GM19463 (cell line): ENCODE data around the gene ENOSF1.
"Not testable (repeated sequence)": the region's sequence is repeated elsewhere in the genome, so short reads cannot be mapped to it uniquely, and the experiment has no call there.

ENCODE experiments used
- ATAC-seq: cut with Tn5 transposase; IDR thresholded peaks from one replicate; pipeline ENCODE4 v1.9.1; 2021; ENCODE audit warnings: mild to moderate bottlenecking, moderate library complexity; ENCODE audit not compliant: unreplicated experiment

ENOSF1 gene

DNA sequence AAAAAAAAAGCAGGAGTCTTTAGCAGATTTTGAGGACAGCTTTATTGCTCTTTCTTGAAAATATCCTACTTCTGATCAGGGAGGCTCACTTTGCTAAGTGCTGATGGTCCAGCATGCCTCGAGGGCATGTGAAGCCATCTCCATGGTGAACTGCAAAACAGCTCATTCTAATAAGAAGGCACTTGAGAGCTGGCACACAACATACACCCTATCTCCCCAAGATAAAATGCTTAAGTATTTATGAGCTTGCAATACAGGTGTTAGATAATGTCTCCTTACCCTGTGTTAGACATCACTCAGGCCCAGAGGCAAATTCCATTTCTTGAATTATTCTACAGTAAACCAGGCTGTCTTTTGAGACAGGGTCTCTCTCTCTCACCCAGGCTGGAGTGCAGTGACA lies 2.7 kb downstream of the ENOSF1 start:
- no peak for ATAC-seq

DNA sequence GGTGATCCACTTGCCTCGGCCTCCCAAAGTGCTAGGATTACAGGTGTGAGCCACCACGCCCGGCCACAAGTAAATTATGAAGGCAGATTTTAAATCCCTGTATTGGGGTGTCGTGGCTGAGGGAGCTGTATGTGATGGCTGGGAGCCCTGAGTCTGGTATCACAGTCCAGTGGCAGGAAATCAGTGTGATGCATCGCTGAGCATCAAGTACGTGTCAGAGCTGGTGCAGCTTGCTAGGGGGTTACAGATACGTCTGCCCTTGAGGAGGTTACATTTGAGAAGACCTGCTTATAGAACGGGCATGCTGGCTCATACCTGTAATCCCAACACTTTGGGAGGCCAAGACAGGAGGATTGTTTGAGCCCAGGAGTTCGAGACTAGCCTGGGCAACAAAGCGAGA lies 4.3 kb downstream of the ENOSF1 start:
- no peak for ATAC-seq

DNA sequence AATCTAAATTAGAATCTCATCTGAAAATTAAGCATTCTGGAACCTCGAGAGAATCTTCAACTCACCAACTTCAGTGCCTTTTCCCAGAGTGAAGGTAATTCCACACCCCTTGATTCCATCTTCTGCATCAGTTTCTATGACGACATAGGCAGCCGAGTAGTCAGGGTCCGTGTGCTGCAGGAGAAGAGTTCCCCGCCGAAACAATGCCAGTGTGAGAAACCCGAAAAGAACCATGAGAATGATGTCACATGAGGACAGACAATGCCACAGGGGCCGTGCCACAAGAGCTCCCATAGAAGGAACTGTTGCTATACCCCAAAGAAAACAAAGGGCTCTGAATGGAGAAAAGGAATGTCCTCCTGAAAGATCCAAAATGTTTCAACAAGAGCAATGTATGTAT lies 6.0 kb downstream of the ENOSF1 start:
- no peak for ATAC-seq

DNA sequence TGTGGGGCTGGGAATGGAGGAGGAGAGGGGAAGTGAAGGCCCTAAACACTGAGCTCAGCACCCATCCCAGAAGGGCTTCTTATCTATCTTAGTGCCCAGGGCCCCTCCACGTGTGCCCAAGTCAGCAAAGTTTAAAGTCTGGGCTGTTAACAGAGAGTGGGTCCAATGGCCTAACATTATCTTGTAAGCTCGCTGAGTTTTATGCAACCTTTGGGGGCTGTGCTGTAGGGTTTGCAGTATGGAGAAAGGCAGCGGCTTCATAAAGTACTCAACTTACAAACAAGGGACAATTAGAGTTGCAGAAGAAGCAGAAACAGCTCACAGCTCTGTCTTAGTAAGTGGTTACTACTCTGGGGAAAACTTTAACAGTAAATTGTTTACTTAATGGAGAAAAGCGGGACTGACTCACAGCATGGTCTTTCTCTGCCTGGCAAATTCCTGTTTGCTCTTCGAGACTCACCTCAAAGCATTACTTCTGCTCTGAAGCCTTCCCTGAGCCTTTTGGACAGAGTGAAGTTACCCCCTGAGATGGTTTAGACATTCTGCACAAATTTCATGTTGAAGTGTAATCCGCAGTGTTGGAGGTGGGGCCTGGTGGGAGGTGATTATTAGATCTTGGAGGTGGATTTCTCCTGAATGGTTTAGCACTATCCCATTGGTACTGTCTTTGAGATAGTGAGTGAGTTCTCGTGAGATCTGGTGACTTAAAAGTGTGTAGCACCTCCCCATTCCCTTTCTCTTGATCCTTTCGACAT lies 9.0 kb downstream of the ENOSF1 start:
- ATAC-seq, result no peak

DNA sequence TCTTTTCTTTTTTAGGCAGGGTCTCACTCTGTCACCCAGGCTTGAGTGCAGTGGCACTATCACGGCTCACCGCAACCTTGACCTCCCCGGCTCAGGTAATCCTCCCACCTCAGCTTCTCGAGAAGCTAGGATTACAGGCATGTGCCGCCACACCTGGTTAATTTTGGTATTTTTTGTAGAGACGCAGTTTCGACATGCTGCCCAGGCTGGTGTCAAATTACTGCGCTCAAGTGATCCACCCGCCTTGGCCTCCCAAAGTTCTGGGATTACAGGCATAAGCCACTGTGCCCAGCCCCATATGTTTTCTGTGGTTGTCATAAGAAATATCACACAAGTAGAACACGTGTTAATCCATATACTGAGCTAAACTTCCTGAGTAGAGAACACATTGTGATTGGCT lies 14.6 kb downstream of the ENOSF1 start:
- no peak for ATAC-seq

DNA sequence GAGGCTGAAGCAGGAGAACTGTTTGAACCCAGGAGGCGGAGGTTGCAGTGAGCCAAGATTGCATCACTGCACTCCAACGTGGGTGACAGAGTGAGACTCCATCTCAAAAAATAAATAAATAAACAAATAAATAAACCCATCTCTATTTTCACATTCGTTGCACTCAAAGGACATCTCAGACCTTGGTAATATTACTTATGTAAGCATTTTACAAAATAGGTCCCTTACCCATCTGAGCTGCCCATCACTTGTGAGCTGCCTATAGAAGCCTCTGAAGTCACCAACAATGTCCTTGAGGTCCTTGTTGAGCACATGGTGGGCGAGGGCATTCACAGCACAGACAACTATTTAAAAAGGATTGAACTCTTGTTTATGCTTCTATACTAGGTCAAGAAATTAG lies 15.4 kb downstream of the ENOSF1 start:
- ATAC-seq, result no peak

DNA sequence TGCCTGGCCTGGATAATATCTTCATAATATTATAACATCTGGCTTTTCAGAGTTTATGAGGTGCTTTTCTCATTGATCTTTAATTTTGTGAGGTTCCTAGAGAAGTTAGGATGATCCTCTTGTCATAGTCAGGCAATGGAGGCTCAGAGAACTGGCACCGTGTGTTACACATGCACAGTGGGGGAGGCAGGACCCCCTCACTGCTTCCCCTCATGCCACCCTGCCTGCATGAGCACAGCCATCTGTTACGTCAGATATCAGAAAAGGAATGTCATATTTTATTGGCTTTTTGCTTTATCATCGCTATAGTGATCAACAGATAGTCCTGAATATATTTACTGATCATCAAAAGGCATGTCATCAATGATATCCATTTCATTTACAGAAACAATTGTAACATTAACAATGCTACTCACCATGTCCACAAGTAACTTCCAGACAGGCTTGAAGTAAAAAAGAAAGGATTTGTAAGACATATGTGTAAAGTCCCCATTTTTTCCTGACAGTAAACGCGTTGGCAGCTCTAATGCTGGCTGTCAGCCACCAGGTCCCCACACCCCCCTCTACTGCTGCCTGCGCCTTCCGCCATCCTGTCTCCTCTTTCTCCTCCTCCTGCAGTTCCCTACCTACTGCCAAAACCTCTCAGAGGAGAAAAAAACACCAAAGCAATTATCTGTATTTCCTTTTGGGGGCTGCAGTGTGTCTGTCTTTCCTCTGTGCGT lies 18.8 kb downstream of the ENOSF1 start:
- no peak for ATAC-seq

DNA sequence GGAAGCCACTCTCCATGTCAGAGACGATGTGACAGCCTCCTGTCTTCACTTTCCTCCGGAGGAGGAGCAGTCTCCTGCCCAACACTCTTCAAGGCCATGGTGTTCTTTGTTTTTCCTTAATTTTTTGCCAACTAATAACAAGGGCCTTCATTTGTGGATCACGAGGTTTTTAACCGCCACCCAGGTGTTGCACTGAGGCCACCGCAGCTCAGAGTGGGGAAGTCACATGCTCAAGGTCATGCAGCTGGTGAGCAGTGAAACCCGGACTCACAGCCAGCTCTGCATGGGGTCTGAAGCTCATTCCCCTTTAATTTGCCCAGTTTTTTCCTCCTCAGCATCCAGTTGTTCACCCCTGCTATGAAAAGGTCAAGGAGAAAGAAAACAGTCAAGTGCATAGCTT lies 19.6 kb downstream of the ENOSF1 start:
- no peak for ATAC-seq

DNA sequence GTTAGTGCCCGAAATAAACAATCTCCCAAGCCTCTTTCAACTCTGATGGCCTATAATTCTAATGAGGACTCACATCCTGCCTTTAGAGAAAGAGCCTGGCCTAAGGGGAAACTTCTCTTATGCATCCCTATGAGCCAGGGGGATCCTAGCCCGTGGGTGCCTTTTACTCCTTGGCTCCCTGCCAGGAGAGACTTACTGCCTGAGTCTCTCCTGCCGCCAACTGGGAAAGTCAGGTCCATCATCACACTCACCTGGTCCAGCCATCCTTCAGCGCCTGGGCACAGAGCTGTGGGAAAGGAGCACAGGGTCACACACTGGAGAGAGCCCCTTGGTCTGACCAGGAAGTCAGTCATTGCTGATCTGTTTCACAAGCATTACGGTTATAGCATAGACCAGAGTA lies 24.1 kb downstream of the ENOSF1 start:
- ATAC-seq, result no peak

DNA sequence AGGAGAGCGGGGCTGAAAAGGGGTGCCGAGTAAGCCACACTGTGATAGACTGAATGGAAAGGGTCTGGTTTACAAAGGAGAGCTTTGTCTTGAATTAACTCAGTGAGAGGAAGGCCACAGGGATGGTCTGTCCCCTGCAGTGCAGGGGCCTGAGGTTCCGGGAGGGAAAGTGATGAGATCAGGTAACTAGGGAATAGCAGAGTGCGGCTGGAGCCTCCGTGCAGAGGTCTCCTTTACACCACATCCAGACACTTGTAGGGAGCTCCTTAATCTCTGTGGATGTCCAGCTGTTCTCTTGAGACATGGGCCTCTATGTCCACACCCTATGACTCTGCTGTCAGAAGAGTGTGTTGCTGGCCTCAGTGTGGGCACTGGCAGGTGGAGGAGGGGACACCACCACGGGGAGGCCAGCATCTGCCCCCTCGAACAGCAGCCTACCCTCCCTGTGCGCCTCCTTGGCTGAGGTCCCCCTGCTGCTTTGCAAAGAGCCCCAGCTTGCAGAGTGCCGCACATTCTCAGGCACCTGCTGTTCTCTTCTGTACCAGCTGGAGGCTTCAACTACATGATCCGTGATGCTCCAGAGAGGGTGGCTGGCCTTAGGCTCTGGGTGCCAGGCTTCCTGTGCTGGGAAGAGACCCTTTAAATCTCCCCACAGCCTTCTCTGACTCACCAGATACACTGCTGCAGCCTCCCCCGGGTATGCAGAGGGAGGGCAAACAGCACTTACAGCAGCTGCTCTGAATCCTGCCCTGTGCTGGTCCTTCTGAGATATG lies 25.9 kb downstream of the ENOSF1 start:
- ATAC-seq, result no peak

DNA sequence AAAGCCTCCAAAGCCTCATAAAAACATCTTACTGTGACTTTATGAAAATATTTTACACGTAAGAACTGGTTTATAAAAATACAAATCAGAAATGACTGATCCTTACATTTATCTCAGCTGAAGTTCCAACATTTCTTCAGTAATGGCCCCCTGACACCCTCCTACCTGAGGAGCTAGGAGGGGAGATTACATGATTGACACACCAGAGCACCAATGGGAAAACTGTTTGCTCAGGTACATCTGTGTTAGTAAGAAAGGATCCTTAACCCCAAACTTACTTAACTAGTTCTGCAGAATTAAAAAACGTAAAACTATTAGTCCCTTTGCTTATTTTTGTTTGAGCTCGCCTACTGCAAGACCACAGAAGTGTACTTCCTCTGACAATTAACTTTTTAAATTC lies 27.0 kb downstream of the ENOSF1 start:
- ATAC-seq, result no peak

DNA sequence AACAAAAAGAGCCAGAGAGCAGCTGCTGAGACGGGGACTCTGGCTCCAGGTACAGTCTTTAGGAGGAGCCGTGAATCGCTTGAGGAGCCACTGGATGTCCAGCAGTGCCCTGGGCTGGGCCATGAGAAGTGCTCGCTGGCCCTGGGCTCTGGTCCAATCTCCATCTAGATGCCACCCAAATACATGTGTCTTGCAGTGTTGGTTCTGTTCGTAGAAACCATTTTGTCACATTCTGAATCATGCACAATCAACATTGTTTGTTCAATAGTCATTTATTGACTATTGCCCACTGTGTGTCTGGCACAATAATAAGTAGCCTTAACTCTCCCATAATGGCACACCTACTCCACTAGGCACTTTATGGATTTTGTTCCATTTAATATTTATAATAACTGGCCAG lies 28.9 kb downstream of the ENOSF1 start:
- no peak for ATAC-seq

DNA sequence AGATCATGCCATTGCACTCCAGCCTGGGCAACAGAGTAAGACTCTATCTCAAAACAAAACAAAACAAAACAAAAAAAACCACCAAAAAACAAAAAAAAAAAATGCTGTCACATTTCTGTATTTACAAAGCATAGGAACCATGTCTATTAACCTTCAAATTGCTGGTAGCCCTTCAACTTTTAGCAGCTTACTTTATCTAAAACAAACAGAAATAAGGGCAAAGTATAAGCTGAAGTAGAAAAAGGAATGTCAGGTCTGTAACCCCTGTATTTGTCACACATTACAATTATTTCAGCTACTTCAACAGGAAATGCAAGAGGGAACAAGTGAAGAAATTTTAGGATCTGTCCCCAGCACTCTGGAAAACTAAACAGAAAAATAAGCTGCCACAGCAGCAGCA lies 29.6 kb downstream of the ENOSF1 start:
- no peak for ATAC-seq

DNA sequence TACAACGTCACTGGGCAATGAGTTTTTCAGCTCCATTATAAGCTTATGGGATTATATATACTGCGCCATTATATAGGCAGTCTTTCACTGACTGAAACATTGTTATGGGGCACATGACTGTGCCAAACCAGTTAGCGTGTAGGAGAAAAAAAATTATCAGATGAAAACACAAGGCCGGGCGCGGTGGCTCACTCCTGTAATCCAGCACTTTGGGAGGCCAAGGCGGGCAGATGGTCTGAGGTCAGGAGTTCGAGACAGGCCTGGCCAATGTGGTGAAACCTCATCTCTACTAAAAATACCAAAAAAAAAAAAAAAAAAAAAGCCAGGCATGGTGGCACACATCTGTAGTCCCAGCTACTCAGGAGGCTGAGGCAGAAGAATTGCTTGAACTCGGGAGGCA lies 30.0 kb downstream of the ENOSF1 start:
- not testable (repeated sequence) for ATAC-seq

DNA sequence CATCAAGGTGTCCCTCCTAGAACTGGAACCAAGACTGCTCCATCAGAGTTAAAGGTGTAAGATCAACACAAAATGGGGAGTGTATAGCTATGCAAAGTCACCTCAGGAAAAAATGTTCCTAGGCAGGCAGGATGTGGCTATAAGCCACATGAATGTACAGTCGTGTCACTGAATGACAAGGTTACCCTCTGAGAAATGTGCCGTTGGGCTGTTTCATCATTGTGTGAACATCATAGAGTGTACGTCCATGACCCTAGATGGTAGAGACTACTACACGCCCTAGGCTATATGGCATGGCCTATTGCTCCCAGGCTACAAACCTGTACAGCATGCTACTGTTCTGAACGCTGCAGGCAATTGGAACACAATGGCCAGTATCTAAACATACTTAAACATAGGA lies 30.4 kb downstream of the ENOSF1 start:
- ATAC-seq, result no peak

DNA sequence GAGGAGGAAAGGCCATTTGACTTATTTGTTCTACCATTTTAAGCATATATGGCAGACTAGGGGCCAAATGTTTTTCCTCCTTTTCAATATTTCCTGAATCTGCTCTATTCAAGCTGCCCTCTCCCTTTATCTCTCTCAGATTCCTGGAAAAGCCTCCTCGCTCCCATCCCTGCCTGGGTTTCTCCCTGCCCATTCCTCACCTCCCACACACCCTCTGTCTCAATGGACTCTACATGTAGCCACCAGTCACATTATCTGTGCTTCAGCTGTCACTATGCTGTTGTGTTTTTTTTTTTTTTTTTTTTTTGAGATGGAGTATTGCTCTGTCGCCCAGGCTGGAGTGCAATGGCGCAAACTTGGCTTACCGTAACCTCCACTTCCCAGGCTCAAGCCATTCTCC lies 32.0 kb downstream of the ENOSF1 start:
- no peak for ATAC-seq

DNA sequence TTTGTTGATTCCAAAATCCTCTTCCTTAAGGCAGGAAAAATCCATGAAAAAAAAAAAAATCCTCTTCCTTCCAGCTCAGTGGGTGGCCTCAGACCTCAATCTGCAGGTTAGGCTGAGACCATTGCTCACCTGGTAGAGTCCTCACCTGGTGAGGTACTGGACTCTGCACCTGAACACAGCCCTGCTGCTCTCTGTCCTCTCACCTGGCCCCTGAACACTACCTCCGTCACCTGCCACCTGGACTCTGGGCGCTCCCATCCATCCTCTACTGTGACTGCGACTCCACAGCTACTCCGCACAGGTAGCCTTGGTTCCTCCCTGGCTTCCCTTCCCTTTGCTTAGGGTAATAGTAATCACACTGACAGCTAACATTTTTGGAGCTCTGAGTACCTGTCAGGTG lies 32.9 kb downstream of the ENOSF1 start:
- ATAC-seq, result no peak

DNA sequence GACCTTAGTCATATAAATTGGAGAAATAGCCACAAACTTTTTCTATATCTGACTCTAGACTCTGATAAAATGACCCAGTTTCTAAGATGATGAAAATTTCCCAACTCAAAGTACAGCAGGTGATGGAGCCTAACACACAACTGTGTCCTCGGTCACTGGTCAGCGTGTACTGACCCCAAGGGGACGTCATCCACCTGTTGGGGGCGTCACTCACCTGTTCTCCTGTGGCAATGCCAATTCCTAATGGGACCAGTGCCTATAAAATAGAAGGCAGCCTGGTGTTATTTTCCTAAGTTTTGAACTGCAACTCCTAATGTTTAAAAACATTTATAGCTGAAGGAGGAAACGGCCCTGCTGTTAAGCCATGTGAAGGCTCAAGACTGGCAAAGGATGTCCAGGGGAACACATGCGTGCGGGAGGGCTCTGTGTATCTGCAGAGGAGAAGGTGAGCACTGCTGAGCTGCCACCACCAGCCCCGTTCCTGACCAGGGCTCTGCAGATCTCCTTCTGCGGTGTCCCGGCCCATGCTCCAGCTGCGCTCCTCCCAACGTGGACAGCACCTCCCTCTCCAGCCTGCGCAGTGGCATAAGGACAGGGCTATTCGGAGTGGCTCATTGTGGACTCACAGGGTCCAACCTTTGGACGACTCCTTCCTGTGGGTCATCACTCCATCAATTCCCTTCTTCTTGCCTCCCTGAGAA lies 33.8 kb downstream of the ENOSF1 start:
- ATAC-seq, result no peak

DNA sequence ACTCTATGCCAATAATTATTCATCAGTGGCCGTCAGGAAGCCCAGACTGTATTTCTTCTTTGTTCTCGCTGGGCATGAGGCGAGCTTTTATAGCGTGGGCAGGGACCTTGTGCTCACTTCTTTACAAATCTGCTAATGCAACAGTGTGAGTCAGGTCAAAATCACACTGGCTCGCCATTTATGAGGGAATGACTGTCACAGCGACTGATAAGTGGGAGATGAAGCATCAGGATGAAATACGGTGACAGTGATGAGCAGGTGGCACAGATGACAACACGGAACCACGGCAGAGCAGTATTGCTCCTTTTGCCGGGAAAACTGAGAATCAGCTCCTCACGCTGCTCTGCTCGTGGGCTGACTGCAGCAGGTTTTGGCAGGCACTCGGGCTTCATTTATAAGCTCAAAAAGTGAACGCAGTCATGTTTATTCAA lies 34.5 kb downstream of the ENOSF1 start:
- no peak for ATAC-seq

DNA sequence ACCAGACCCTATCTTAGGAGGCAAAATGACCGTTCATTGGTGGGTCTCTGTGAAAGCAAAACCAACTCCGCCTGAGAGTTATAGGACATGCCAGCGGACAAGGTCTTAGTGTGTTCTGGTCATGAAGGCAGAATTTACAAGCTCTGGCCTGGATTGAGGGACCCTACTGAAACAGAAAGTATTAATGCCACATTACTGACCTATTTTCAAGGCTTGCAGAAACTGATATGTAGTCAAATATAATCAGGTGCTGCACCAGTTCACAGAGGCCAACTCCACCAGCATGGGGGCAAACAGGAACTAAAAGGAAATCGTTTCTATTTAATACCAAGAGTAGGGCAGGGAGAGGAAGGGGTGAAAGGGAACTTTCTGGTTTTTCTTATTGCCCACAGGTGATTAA lies 35.3 kb downstream of the ENOSF1 start:
- ATAC-seq, result peak; percentile 52

DNA sequence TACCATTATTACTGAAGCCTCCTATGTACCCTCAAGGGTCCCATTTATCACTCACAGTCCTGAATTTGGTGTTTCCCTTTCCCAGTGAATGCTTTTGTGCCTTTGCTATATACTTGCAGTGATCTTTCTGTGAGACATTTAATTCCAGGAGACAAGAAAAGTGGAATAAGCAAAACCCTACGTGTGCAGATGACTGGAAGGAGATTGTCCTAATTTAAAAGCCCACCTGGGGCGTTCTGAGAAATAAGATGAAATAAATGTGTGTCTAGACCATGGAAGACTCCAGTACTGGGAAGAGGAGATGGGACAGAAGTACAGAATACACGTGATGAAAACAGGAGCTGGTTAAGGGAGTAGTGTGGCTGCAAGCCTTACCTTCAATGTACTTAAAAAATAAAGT lies 35.7 kb downstream of the ENOSF1 start:
- no peak for ATAC-seq
